ENCODE data around the gene BACE2.

Gene BACE2

GRCh38 chr21:41228492-41228891, 60.5 kb downstream of the BACE2 start:
- Histone ChIP-seq H3K9ac (ENCODE audit: low read length) (no peak overlapping the region), H3K27ac (ENCODE audit: low read depth, low read length) (no peak overlapping the region), H3K9me3 (ENCODE audit: control insufficient read depth, insufficient read depth, low read depth, low read length) (peaks cover 8% of the 10 kb centered on the region; the same call in 1 of the 2 replicates), H3K4me1 (ENCODE audit: control insufficient read depth, insufficient read depth, low read length) (peaks cover 8% of the 10 kb centered on the region; the same call in 1 of the 2 replicates), H3K4me3 (ENCODE audit: low read depth, low read length) (no peak overlapping the region), H3K36me3 (ENCODE audit: control insufficient read depth, insufficient read depth, low read length) (peaks cover 15% of the 10 kb centered on the region), H3K27me3 (ENCODE audit: control insufficient read depth, insufficient read depth, low read length) (no peaks in the 10 kb centered on the region)

GRCh38 chr21:41228958-41229357, 61.0 kb downstream of the BACE2 start:
- Histone ChIP-seq H3K27me3 (ENCODE audit: control insufficient read depth, insufficient read depth, low read length) (no peaks in the 10 kb centered on the region), H3K36me3 (ENCODE audit: control insufficient read depth, insufficient read depth, low read length) (peaks cover 15% of the 10 kb centered on the region), H3K4me1 (ENCODE audit: control insufficient read depth, insufficient read depth, low read length) (peaks cover 8% of the 10 kb centered on the region; the same call in 1 of the 2 replicates), H3K9ac (ENCODE audit: low read length) (no peak overlapping the region), H3K27ac (ENCODE audit: low read depth, low read length) (no peak overlapping the region), H3K4me3 (ENCODE audit: low read depth, low read length) (no peak overlapping the region), H3K9me3 (ENCODE audit: control insufficient read depth, insufficient read depth, low read depth, low read length) (peaks cover 8% of the 10 kb centered on the region; the same call in 1 of the 2 replicates)

- Histone ChIP-seq H3K27me3 (ENCODE audit: control insufficient read depth, insufficient read depth, low read length) (no peaks in the 10 kb centered on the region), H3K36me3 (ENCODE audit: control insufficient read depth, insufficient read depth, low read length) (peaks cover 15% of the 10 kb centered on the region), H3K4me3 (ENCODE audit: low read depth, low read length) (no peak overlapping the region), H3K9me3 (ENCODE audit: control insufficient read depth, insufficient read depth, low read depth, low read length) (peaks cover 8% of the 10 kb centered on the region; the same call in 1 of the 2 replicates), H3K9ac (ENCODE audit: low read length) (no peak overlapping the region), H3K27ac (ENCODE audit: low read depth, low read length) (no peak overlapping the region), H3K4me1 (ENCODE audit: control insufficient read depth, insufficient read depth, low read length) (peaks cover 8% of the 10 kb centered on the region; the same call in 1 of the 2 replicates)
These were observed 61.7 kb downstream of the BACE2 start for GRCh38 chr21:41229509-41230248.

- no peak overlapping the region for H3K4me3 ChIP-seq (ENCODE audit: low read depth, low read length)
- H3K9ac ChIP-seq (ENCODE audit: low read length), result no peak overlapping the region
- no peaks in the 10 kb centered on the region for H3K27me3 ChIP-seq (ENCODE audit: control insufficient read depth, insufficient read depth, low read length)
- peaks cover 8% of the 10 kb centered on the region; the same call in 1 of the 2 replicates for H3K9me3 ChIP-seq (ENCODE audit: control insufficient read depth, insufficient read depth, low read depth, low read length)
- H3K27ac ChIP-seq (ENCODE audit: low read depth, low read length), result no peak overlapping the region
- H3K36me3 ChIP-seq (ENCODE audit: control insufficient read depth, insufficient read depth, low read length), result peaks cover 15% of the 10 kb centered on the region
- H3K4me1 ChIP-seq (ENCODE audit: control insufficient read depth, insufficient read depth, low read length), result peaks cover 8% of the 10 kb centered on the region; the same call in 1 of the 2 replicates
These were observed 62.5 kb downstream of the BACE2 start for GRCh38 chr21:41230497-41230896.

- no peaks in the 10 kb centered on the region for H3K27me3 ChIP-seq (ENCODE audit: control insufficient read depth, insufficient read depth, low read length)
- peaks cover 8% of the 10 kb centered on the region; the same call in 1 of the 2 replicates for H3K4me1 ChIP-seq (ENCODE audit: control insufficient read depth, insufficient read depth, low read length)
- H3K27ac ChIP-seq (ENCODE audit: low read depth, low read length), result no peak overlapping the region
- H3K36me3 ChIP-seq (ENCODE audit: control insufficient read depth, insufficient read depth, low read length), result peaks cover 15% of the 10 kb centered on the region
- H3K9me3 ChIP-seq (ENCODE audit: control insufficient read depth, insufficient read depth, low read depth, low read length), result peaks cover 8% of the 10 kb centered on the region; the same call in 1 of the 2 replicates
- no peak overlapping the region for H3K4me3 ChIP-seq (ENCODE audit: low read depth, low read length)
- H3K9ac ChIP-seq (ENCODE audit: low read length), result no peak overlapping the region
These were observed 63.1 kb downstream of the BACE2 start for GRCh38 chr21:41231060-41231459.

GRCh38 chr21:41232013-41232412, 64.1 kb downstream of the BACE2 start:
- Histone ChIP-seq H3K9ac (ENCODE audit: low read length) (no peak overlapping the region), H3K4me3 (ENCODE audit: low read depth, low read length) (no peak overlapping the region), H3K27ac (ENCODE audit: low read depth, low read length) (no peak overlapping the region), H3K9me3 (ENCODE audit: control insufficient read depth, insufficient read depth, low read depth, low read length) (peaks cover 8% of the 10 kb centered on the region; the same call in 1 of the 2 replicates), H3K27me3 (ENCODE audit: control insufficient read depth, insufficient read depth, low read length) (no peaks in the 10 kb centered on the region), H3K36me3 (ENCODE audit: control insufficient read depth, insufficient read depth, low read length) (peaks cover 15% of the 10 kb centered on the region), H3K4me1 (ENCODE audit: control insufficient read depth, insufficient read depth, low read length) (peaks cover 8% of the 10 kb centered on the region; the same call in 1 of the 2 replicates)

GRCh38 chr21:41233916-41234315, 66.0 kb downstream of the BACE2 start:
- Histone ChIP-seq H3K27me3 (ENCODE audit: control insufficient read depth, insufficient read depth, low read length) (no peaks in the 10 kb centered on the region), H3K36me3 (ENCODE audit: control insufficient read depth, insufficient read depth, low read length) (peaks cover 10% of the 10 kb centered on the region; the same call in 1 of the 2 replicates), H3K4me3 (ENCODE audit: low read depth, low read length) (no peak overlapping the region), H3K27ac (ENCODE audit: low read depth, low read length) (no peak overlapping the region), H3K4me1 (ENCODE audit: control insufficient read depth, insufficient read depth, low read length) (peaks cover 8% of the 10 kb centered on the region; the same call in 1 of the 2 replicates), H3K9me3 (ENCODE audit: control insufficient read depth, insufficient read depth, low read depth, low read length) (peaks cover 6% of the 10 kb centered on the region; the same call in 1 of the 2 replicates), H3K9ac (ENCODE audit: low read length) (no peak overlapping the region)

GRCh38 chr21:41234569-41234968, 66.6 kb downstream of the BACE2 start:
- Histone ChIP-seq H3K4me3 (ENCODE audit: low read depth, low read length) (no peak overlapping the region), H3K36me3 (ENCODE audit: control insufficient read depth, insufficient read depth, low read length) (peaks cover 10% of the 10 kb centered on the region; the same call in 1 of the 2 replicates), H3K9ac (ENCODE audit: low read length) (no peak overlapping the region), H3K4me1 (ENCODE audit: control insufficient read depth, insufficient read depth, low read length) (peaks cover 8% of the 10 kb centered on the region; the same call in 1 of the 2 replicates), H3K27me3 (ENCODE audit: control insufficient read depth, insufficient read depth, low read length) (no peaks in the 10 kb centered on the region), H3K27ac (ENCODE audit: low read depth, low read length) (no peak overlapping the region), H3K9me3 (ENCODE audit: control insufficient read depth, insufficient read depth, low read depth, low read length) (peaks cover 6% of the 10 kb centered on the region; the same call in 1 of the 2 replicates)

GRCh38 chr21:41235201-41235600, 67.2 kb downstream of the BACE2 start:
- Histone ChIP-seq H3K4me3 (ENCODE audit: low read depth, low read length) (no peak overlapping the region), H3K27ac (ENCODE audit: low read depth, low read length) (no peak overlapping the region), H3K9ac (ENCODE audit: low read length) (no peak overlapping the region), H3K9me3 (ENCODE audit: control insufficient read depth, insufficient read depth, low read depth, low read length) (peaks cover 6% of the 10 kb centered on the region; the same call in 1 of the 2 replicates), H3K27me3 (ENCODE audit: control insufficient read depth, insufficient read depth, low read length) (no peaks in the 10 kb centered on the region), H3K36me3 (ENCODE audit: control insufficient read depth, insufficient read depth, low read length) (peaks cover 10% of the 10 kb centered on the region; the same call in 1 of the 2 replicates), H3K4me1 (ENCODE audit: control insufficient read depth, insufficient read depth, low read length) (peaks cover 8% of the 10 kb centered on the region; the same call in 1 of the 2 replicates)

- H3K9ac ChIP-seq (ENCODE audit: low read length), result no peak overlapping the region
- H3K36me3 ChIP-seq (ENCODE audit: control insufficient read depth, insufficient read depth, low read length), result peaks cover 10% of the 10 kb centered on the region; the same call in 1 of the 2 replicates
- no peak overlapping the region for H3K4me3 ChIP-seq (ENCODE audit: low read depth, low read length)
These were observed 68.5 kb downstream of the BACE2 start for GRCh38 chr21:41236352-41236973.

More at GRCh38 chr21:41236352-41236973, 68.5 kb downstream of the BACE2 start:
- Histone ChIP-seq H3K27me3 (ENCODE audit: control insufficient read depth, insufficient read depth, low read length) (no peaks in the 10 kb centered on the region), H3K9me3 (ENCODE audit: control insufficient read depth, insufficient read depth, low read depth, low read length) (peaks cover 6% of the 10 kb centered on the region; the same call in 1 of the 2 replicates), H3K27ac (ENCODE audit: low read depth, low read length) (no peak overlapping the region), H3K4me1 (ENCODE audit: control insufficient read depth, insufficient read depth, low read length) (peaks cover 8% of the 10 kb centered on the region)

All from HUES6 (cell line).